ENCODE data around the gene ST6GALNAC4.

Gene ST6GALNAC4

DNA sequence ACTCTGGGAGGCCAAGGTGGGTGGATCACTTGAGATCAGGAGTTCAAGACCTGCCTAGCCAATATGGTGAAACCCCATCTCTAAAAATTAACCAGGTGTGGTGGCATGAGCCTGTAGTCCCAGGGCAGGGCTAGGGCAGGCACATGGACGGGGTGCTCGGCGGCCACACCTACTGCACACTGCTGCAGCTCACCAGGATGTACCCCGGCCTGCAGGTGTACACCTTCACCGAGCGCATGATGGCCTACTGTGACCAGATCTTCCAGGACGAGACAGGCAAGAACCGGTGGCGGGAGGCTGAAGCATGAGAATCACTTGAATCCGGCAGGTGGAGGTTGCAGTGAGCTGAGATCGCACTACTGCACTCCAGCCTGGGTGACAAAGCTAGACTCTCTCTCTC lies 3.2 kb downstream of the ST6GALNAC4 start:
- no peak for DNase-seq (ENCODE audit: low read depth in 3 of 3)

DNA sequence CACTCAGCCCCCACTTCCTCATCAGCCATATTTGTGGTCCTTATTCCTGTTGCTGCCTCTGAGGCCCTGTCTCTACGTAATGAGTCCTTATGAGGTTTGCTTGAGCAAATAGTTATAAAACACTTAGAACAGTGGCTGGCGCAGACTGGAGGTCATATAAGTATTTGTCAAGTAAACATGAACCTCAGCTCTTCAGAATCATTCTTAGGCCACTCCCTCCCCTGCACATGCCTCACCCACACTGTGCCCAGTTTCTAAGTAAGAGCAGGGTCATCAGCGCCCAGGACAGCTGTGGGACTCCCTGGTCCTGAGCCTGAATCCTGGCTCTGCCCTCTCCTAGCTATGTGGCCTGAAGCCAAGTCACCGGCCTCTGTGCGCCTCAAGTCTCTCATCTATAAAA lies 4.0 kb downstream of the ST6GALNAC4 start:
- DNase-seq (ENCODE audit: low read depth in 3 of 3): no peak

DNA sequence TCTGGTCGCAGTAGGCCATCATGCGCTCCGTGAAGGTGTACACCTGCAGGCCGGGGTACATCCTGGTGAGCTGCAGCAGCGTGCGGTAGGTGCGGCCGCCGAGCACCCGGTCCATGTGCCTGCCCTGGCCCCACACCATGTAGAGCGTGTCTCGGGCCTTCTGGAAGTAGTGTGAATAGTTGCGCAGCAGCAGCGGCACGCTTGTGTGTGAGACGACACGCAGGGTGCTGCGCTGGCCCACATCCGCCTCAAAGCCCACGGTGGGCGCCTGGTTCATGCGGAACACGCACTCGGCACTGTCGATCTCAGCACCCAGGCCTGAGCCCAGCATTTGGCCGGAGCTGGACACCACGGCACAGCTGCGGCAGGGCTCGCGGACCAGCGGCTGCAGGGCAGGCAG lies 4.5 kb downstream of the ST6GALNAC4 start:
- DNase-seq (ENCODE audit: low read depth in 3 of 3): no peak

DNA sequence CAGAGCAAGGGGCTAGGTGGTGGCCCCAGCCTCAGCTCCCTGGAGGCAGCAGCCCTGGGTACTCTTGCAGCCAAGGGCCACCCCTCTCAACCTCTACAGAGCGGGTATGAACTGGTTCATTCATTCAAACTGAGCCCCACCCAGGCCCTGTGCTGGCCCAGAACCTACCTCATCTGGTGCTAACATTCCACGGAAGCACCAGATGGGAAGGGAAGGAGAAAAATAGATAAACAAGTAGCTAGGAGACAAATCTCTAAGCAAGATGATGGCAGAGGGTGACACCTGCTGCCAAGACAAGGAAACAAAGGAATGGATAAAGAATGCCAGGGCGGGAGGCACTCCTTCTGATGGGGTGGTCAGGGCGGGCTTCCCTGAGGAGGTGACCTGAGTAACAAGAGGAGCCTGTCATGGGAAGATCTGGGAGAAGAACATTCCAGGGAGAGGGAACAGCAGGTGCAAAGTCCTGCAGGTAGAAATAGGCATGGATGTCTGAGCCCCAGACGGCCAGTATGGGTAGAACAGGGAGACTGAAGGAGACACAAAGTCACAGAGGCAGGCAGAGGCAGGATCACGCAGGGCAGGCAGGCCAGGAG lies 6.1 kb downstream of the ST6GALNAC4 start:
- DNase-seq (ENCODE audit: low read depth in 3 of 3): no peak

DNA sequence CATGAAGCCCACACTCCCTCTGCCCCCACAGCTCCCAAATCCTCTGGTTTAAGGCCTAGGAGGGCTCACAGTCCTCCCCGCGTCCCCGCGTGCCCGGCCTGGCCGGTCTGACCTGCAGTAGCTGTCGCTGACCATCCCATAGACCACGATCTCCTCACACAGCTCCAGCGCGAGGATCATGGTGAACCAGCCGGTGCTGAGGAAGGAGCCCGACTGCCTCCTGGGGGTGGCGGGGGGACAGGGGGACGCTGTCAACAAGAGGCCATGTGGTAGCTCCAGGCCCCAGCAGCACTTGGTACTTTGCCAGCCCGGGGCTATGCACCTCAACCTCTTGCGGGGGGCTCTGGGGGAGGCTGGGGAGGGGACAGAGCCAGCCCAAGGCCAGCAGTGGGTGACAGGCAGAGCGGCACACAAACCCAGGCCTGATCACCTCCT lies 7.0 kb downstream of the ST6GALNAC4 start:
- no peak for DNase-seq (ENCODE audit: low read depth in 3 of 3)

DNA sequence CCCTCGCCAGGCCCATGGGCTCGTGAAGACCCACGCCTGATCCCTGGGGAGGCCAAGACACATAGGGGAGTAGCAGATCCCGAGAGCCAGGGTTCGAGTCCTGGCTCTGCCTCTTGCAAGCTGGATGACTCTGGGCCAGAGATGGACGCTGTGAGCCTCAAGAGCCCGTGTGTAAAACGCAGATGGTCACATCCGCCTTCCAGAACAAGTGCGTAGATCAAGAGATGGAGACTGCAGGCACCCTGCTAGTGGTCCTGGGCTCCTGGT lies 8.2 kb downstream of the ST6GALNAC4 start:
- no peak for DNase-seq (ENCODE audit: low read depth in 3 of 3)

DNA sequence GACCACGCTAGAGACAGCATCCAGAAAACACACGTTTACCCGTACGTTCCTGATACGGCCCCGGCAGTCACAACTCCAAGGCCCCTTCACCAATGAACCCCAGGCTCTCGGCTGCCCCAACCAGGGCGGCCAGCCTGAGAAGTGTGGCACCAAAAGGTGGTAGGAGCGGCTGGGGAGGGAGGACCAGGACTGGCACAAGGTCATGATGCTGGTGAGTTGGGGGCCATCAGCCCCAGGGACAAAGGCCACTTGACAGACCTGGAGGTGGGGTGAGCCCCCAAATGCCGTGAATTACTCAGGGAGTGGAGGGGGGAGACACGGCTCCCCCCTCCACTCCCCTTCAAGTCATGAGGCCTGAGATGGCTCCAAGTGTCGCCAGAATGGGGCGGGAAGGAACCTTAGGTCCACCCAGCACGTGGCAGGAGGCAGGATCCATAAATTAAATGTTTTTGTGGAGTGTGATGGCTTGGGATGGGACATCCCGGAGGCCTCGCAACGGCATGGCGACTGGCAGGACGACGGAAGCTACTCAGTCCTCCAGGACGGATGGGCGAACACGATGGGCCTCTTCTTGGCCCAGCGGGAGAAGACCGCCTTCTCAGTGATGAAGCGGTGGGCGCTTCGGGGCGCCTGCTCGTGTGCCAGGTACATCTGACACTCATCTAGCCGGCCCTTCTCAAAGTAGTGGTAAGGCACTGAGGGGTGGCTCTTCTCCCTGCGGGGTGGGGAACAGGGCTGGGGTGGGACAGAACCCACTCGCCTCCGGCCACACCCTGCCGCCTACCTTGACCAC lies 8.8 kb downstream of the ST6GALNAC4 start:
- no peak for DNase-seq (ENCODE audit: low read depth in 3 of 3)

DNA sequence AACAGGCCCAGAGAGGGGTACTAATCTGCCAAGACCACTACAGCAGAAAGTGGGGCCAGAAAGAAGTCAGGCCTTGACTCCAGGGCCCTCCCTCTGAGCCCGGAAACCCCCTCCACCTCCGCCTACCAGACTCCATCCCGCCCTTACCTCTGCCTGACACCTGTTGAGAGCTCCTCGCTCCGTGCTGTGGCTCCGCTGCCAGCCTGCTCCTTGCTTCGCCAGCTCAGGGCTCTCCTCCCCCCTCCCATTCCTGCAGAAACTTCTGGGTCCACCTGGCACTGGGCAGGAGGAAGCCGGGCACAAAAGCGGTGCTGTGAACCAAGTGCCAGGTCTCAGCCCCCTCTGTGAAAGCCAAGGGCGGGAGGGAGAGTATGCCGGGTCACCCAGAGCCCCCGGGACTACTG lies 11.1 kb downstream of the ST6GALNAC4 start:
- DNase-seq (ENCODE audit: low read depth in 3 of 3): peak in 1 of 3 experiments; percentile 37

DNA sequence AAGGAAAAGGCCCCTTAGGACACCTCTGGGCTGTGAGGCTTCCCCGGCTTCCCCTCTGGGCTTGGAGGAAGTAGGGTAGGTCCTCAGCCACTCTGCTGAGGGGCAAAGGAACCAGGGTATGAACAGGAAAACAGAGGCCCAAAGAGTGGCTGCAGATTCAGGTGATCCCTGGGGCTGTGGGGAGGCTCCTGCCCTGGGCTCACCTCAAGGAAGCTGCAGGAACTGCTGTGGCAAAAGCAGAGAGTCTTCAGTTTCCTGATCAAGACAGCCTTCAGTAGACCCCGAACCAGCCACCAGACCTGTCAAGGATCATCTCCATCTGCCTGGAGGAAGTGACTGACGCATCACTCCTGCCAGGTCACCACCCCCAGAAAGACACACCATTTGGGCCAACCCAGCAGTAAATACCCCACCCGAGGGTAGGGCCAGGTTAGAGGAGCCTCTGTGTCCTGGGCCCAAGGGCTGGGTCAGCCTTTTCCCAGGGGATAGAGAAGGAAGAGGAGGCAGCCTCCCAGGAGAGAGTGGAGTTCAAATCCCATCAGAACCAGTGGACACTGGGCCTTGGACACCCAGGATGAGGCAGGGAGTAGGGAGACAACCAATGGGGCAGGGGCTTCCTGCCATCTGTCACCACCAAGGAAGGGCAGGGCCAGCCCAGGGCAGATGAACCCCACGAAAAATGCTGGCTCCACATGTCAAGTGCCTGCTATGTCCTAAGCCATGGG lies 11.7 kb downstream of the ST6GALNAC4 start:
- DNase-seq (ENCODE audit: low read depth in 3 of 3): peak in 1 of 3 experiments; percentile 52

DNA sequence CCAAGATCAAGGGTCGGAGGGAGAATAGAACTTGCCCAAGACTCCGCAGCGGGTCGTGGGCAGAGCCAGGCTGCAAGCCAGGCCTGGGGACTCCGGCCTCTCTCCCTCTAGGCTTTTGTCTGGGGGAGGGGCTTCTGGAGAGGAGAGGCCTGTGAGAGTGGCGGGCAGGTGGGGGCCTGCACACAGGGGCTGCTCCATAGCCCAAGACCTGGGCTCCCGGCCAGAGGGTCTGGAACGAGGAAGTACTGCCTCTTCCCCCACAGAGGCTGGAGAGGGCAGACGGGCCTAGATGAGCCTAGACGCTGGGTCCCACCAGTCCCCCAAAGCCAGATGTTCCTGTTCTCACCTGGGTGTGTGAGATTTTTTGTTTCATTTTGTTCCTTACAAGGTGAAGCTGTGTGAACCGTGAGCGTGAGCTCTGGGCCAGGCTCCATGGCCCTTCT lies 12.3 kb downstream of the ST6GALNAC4 start:
- no peak for DNase-seq (ENCODE audit: low read depth in 3 of 3)

DNA sequence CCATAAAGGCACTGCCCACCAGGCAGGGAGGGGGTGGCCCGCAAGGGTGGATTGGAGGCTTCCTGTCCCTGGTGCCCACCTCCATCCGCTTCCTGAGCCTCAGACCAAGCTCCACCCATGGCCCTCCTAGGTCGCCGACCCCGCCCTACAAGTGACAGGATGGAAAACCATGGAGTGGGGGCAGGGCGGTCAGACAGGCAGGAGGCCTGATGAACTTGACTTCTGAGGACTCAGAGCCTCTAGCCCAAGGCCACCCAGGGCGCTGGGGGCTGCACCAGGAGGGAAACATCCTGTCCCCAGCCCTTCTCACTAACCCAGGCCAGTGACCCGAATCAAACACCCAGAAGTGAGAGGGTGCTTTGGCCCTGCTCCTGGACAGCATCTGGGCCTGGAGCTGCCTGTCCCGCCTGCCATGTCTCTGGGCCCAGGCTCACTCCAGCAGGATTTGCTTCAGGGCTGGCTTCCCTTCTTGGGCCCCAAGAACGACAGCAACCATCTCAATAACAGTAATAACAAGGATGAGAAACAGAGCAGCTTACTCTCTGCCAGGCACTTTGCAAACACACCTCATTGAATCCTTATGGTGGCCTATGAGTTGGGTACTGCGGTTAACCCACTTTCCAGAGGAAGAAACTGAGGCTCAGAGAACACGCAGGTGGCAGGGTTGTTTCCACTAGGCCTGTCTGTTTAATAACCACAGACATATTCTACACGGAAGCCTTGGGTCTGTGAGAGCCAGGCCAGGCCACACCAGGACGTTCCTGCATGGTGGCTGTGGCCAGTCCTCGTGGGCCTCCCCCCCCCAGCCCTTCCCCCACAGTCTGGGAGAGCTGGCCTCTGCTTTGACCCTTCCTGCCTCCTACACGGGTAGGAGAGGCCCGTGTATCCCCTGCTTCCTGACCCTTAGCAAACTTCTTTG lies 13.0 kb downstream of the ST6GALNAC4 start:
- DNase-seq (ENCODE audit: low read depth in 3 of 3): peak in 2 of 3 experiments; percentile 42 to 43

DNA sequence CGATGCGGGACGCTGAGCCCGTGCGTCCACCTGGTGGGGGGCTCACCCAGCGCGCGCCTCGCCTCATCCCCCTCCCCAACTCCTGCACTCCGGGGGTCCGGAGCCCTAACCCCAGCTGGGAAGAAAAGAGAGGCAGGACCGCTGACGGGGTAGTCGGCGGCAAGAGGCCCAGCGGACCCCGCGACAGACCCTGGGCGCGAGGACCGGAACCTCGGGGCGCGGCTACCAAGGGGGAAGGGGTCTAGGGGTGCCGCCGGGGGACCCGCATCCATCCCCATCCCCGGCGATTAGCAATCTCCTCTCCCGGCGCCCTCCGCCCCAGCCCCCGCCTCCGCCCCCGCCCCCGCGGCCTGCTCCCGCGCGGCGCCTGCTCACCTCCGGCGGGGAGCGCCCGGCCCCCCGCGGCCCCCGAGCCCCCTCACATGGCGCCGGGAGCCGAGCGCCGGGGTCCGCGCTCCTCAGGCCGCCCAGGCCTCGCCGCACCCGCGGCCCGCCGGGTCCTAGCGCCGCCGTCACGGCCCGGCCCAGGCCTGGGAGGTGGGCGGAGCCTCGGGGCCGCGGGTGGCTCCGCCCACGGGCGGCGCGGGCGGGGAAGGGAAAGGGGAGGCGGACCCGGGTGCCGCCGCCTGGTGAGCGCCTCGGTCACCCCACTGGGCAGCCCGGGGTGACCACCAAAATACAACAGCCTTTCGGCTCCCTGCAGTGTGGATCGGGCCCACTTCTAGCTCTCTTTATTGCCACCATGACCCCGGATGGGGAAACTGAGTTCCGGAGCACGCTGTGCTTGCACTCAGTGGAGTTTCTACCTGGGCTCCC lies 17.5 kb downstream of the ST6GALNAC4 start, which contains the start of gene ST6GALNAC6:
Gene ST6GALNAC6 (minus strand): TSS at position 476 of the 816 bp plus-strand sequence. CDS start 1,622 bp downstream, outside the sequence.
- DNase-seq (ENCODE audit: low read depth in 3 of 3): peak; percentile 40 to 71 (median 55)

DNA sequence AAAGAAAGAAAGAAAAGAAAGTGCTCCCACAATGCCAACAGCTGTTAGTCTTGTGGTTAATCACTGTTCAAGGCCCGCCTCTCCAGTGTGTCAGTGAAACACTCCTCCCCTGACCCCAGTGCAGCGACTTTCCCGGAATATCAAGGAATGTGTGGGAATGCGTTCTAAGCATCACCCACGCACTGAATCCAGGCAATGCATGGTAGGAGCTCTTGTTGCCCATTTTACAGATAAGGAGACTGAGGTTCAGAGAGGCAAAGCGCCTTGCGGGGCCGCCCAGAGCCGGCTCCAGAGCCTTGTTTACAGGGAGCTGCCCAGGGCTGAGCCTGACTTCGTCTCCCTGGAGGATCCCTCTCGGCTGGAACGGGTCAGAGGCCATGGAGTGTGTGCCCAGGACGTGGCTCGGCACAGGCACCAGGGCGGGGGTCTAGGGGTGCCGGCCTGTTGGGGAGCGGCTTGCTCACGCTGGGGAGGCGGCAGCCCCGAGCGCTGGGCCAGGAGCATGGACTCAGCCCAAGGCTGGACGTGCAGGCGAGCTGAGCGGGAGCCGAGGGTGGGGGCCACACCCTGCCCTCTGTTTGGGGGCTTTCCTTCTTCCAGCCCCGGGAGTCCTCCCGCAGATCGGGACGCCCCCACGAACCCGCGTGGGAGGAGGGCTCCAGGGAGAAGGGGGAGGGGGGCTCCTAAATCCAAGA lies 18.3 kb downstream of the ST6GALNAC4 start:
- no peak for DNase-seq (ENCODE audit: low read depth in 3 of 3)

DNA sequence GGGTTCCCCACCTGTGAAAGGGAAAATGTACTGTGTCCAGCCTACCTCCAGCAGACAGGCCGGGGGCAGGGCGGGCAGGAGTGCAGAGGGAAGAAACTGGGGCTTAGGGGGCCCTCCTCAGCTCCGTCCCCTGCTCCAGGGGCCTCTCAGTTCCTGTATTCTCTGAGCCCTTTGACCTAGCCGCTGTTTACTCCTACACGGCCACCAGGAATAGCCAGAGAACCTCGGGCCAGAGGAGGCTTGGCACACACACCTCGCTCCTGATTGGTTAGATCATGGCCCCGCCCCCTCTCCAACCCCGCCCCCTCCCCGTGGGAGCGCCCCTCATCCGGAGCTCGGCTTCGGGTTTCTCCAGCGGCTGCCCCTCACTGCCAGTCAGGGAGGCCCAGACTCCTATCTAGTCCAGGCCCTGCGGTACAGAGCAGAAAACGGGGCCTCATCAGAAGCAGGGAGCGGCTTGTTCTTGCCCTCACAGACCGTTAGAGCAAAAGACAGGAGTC lies 19.6 kb downstream of the ST6GALNAC4 start:
- no peak for DNase-seq (ENCODE audit: low read depth in 3 of 3)

DNA sequence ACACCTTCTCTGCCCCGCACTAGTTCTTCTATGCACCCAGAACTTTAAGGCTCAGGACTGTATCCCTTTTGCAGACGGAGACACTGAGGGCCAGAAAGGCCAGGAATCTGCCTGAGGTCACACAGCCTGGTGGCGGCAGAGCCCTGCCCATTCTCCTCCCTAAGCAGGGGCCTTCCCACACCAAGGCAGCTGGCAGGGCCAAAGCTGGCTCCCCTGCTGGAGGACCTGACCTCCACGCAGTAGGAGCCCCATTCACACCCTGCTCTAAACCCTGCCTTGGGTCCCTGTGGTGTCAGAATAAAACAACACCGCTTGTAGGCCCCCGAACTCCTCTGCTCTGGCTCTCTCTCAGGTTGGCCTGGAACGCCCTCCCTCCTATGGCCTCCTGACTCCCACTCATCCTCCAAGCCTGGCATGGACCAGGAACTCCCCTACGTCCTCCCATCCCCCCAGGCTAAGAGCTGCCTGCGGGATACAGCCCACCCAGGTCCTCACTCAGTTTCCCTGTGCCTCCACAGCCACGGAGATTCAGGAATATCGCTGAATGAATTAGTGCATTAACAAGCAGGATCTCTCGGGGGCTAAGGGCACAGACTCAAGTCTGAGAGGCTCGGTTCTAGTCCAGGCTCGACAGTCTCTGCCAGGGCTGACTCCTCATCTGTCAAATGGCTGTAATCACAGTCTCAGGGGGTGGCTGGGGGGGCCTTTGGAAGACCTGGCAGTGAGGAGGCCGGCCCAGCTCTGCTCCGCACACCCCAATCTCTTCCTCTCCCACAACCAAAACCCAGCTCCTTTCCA lies 20.2 kb downstream of the ST6GALNAC4 start:
- DNase-seq (ENCODE audit: low read depth in 3 of 3): no peak

DNA sequence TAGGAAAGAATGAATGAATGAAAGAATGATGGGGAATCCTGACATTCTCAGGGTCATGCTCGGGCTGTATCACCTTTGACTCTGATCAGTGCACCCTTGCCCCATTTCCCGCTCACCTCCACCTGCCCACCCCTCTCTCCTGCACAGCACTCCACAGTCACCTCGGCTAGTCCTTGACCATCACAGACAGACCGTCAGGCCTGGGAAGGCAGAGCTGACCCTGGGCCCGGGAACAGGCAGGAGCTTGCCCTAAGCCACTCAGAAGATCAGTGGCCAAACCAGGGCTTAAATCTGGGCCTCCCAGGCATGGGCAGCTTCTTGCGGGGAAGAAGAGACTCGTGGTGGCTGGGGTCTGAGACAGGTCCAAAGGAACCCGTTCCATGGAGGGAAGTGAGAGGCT lies 21.0 kb downstream of the ST6GALNAC4 start:
- no peak for DNase-seq (ENCODE audit: low read depth in 3 of 3)

DNA sequence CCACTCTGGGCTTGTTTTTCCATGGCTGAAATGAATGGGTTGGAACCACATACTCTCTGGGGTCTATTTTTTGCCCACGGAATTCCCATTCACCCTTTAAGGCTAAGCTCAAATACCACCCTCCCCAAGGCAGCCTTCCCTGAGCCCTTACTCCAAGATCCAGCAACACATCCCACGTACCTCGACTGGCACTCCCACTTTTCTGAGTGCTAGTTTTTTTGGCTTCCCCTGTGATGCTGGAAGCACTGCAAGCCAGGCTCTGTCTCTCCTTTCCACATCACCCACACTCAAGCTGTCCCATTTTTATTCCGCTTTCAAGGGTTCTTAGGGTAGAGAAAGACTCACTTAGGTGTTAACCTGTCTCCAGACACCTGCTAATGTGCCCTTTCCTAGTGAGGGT lies 23.4 kb downstream of the ST6GALNAC4 start:
- no peak for DNase-seq (ENCODE audit: low read depth in 3 of 3)

DNA sequence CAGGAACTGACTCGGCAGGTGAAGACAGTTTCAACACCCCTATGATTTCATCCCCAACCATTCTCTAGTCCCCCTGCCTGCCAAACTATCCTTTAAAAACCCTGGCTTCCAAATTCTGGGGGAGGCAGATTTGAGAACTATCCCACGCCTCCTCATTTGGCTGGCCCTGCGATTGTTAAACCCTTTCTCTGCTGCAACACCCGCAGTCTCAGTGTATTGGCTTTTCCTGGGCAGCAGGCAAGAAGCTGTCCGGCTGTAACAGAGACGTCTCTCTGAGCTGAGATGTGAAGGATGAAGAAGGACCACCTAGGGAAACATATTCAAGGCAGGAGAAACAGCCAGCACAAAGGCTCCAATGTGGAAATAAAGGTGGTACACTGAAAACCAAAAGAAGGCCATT lies 24.0 kb downstream of the ST6GALNAC4 start:
- no peak for DNase-seq (ENCODE audit: low read depth in 3 of 3)

DNA sequence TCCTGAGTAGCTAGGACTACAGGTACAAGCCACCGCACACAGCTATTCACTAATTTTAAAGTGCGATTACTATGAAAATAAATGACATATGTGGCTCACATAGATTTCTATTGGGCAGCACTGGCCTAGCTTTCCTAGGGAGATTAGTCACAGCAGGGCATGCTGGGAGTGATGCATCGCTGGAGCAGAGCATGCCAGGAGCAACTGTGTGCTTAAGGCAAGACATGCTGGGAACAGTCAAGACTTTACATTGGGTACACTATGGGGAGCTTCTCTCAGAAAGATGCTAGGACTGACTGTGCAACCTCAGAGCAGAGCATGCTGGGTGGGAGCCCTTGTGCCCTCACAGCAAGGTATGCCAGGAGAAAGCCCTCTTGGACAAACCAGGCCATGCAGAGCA lies 26.8 kb downstream of the ST6GALNAC4 start:
- no peak for DNase-seq (ENCODE audit: low read depth in 3 of 3)

All from stimulated activated CD4-positive, alpha-beta T cell treated with anti-CD3 and anti-CD28 coated beads, TNF-alpha, amount 100 ng/mL, for 4 hours (primary cell).